Hepatocyte (in vitro differentiated cells): ENCODE measurements around the gene TTLL10.
"Not testable (repeated sequence)": the region's sequence is repeated elsewhere in the genome, so short reads cannot be mapped to it uniquely, and the experiment has no call there.

Source experiments
- CTCF ChIP-seq: fragments of 200-600 bp; sonication (generic); IDR thresholded peaks from 2 replicates; pipeline ENCODE4 v1.5.1; 2016; ENCODE audit warnings: antibody characterized with exemption, mild to moderate bottlenecking; ENCODE audit not compliant: poor library complexity
- EZH2 ChIP-seq: fragments of 200-600 bp; sonication (generic); IDR thresholded peaks from 2 replicates; pipeline ENCODE4 v1.6.1; 2016; ENCODE audit warnings: antibody characterized with exemption, mild to moderate bottlenecking, borderline replicate concordance
- EZH2phosphoT487 ChIP-seq: fragments of 200-600 bp; sonication (generic); IDR thresholded peaks from one replicate; pipeline ENCODE4 v1.6.1; 2018; ENCODE audit warnings: antibody characterized with exemption, mild to moderate bottlenecking, low read depth, moderate library complexity; ENCODE audit not compliant: unreplicated experiment, severe bottlenecking

DNA sequence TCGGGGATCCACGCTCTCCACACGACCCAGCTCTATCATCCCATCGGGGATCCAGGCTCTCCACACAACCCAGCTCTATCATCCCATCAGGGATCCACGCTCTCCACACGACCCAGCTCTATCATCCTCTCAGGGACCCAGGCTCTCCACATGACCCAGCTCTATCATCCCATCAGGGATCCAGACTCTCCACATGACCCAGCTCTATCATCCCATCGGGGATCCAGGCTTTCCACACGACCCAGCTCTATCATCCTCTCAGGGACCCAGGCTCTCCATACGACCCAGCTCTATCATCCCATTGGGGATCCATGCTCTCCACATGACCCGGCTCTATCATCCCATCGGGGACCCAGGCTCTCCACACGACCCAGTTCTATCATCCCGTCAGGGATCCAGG lies 21.2 kb upstream of the TTLL10 start:
- not testable (repeated sequence) for TF ChIP-seq CTCF, EZH2phosphoT487, EZH2
